Subcutaneous adipose tissue (tissue), 4 donors: Measurements from ENCODE around the gene SLC22A3. TPM values are rescaled to one million over a fixed set of nuclear protein-coding genes. Genes with fewer than 3 reads are reported as not detected.

Source experiments
- total RNA-seq, 4 donors: library from RNA; depleted of rRNA; stranded (reverse); fragments of >200 nt; gene quantifications; one replicate each; pipeline ENCODE4 v1.1.0, GENCODE V29; 2016
- TF ChIP-seq, protein P1 (sequence below): fragments of 450-650 bp; IDR thresholded peaks from one replicate; pipeline ENCODE4 v1.5.1; 2016; ENCODE audit warnings: low read depth, mild to moderate bottlenecking, control low read depth, antibody characterized with exemption, moderate library complexity

Gene SLC22A3
- total RNA-seq, 4 donors from 2014 or later = 6.8 to 9.8 (median 8.8) TPM

GRCh38 chr6:160462551-160463109, 114.5 kb downstream of the SLC22A3 start:
- TF ChIP-seq, protein P1, sequence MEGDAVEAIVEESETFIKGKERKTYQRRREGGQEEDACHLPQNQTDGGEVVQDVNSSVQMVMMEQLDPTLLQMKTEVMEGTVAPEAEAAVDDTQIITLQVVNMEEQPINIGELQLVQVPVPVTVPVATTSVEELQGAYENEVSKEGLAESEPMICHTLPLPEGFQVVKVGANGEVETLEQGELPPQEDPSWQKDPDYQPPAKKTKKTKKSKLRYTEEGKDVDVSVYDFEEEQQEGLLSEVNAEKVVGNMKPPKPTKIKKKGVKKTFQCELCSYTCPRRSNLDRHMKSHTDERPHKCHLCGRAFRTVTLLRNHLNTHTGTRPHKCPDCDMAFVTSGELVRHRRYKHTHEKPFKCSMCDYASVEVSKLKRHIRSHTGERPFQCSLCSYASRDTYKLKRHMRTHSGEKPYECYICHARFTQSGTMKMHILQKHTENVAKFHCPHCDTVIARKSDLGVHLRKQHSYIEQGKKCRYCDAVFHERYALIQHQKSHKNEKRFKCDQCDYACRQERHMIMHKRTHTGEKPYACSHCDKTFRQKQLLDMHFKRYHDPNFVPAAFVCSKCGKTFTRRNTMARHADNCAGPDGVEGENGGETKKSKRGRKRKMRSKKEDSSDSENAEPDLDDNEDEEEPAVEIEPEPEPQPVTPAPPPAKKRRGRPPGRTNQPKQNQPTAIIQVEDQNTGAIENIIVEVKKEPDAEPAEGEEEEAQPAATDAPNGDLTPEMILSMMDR = no peak

DNA sequence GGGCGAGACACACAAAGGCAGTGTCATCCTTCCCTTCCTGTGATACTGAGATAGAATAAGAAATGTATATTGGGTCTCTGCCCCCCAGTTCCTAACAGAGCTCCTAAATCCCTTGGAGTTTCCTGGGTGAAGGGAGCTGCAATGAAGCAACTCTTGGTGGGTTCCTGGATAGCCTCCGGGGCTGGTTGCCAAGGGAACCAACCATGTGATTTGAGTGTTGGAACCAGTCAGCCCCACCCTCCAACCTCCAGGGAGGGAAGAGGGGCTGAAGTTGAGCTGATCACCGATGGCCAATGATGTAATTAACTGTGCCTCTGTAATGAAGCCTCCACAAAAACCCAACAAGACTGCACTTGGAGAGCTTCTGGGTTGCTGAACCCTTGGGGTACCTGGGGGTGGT, 116.6 kb downstream of the SLC22A3 start:
- TF ChIP-seq, protein P1 = no peak

GRCh38 chr6:160469153-160469552, 121.0 kb downstream of the SLC22A3 start:
- TF ChIP-seq, protein P1 = no peak

DNA sequence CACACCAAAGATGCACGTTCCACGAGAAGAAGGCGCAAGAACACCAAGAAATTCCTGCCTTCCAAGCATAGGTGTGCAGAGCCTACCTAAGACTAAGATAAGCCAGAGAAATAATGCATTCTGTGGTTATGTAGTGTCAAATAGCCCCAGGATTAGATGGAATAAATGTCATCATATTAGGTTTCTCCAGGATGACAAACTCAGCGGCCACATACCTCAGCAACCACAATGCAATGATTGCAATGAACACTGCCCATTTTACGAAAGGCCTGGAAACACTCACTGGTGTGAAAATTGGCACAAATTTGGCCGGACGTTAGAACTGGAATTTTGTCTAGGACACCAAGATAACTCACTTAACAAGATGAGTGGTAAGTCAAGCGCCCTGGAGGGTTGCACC, 129.7 kb downstream of the SLC22A3 start:
- TF ChIP-seq, protein P1 = no peak

DNA sequence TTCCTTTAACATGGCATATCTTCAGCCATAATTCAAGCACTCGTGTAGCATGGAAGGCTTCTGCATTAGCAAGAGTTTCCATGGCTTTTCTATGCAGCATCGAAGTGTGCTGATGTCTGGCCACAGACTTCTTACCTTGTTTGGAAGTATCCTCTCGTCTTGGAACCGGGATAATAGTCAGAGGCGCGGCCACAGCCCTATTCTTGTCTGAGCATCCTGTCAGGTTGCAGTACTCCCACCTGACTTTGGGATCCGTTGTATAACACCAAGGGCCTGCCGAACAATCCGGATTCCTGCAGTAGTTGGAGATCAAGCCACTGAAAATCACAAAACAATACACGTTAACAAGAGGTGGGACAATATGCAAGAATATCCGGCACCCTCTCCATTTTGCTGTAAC, 138.9 kb downstream of the SLC22A3 start:
- TF ChIP-seq, protein P1 = no peak

- TF ChIP-seq, protein P1 = no peak
These were observed 140.9 kb downstream of the SLC22A3 start for GRCh38 chr6:160489091-160489490.

- TF ChIP-seq, protein P1 = no peak
These were observed 146.4 kb downstream of the SLC22A3 start for GRCh38 chr6:160494576-160494975.
